HepG2 (cell line): ENCODE measurements around the gene ABO. TPM values are rescaled to one million over a fixed set of nuclear protein-coding genes. Genes with fewer than 3 reads are reported as not detected.
"Not testable (repeated sequence)": the region's sequence is repeated elsewhere in the genome, so short reads cannot be mapped to it uniquely, and the experiment has no call there.

Experiments used
- ATAC-seq: fragments of 200-7000 bp; cut with Tn5 transposase; 3 replicates; pipeline ENCODE4 v1.9.1; 2020; ENCODE audit warnings: mild to moderate bottlenecking, moderate library complexity
- BruUV-seq: library from RNA; stranded (reverse); fragments of 400-500 nt; replicated peaks from 2 replicates; lab custom pipeline; 2021; lab: Mats Ljungman, UMichigan
- CTCF ChIA-PET: fragments of 300-600 bp; formaldehyde crosslinking; extraction: SDS; loops from one replicate; lab custom pipeline; 2021; ENCODE audit warnings: low total read pairs, inconsistent platforms, low intra/inter-chr PET ratio; lab: Yijun Ruan, JAX
- POLR2A ChIA-PET: fragments of 350-600 bp; sonication (Branson Sonifier 250); formaldehyde crosslinking; loops from one replicate; lab custom pipeline; 2020; ENCODE audit warnings: antibody characterized with exemption, inconsistent platforms; lab: Yijun Ruan, JAX
- DNase-seq: peaks from one replicate; pipeline ENCODE4 v3.0.0-alpha.2; 2015; ENCODE audit warnings: low spot score
- FAIRE-seq: peaks from 3 replicates; lab custom pipeline; 2011; peaks lifted over from hg19 to GRCh38; lab: Jason Lieb, UNC
- H2AFZ ChIP-seq: one replicate; pipeline ENCODE4 v1.6.1; 2011; ENCODE audit warnings: low read length, inconsistent platforms
- H3K27ac ChIP-seq: fragments of 300-600 bp; 3 replicates; pipeline ENCODE4 v1.8.0; 2011; ENCODE audit warnings: mixed run types, mild to moderate bottlenecking, mixed read lengths, low read length, inconsistent platforms; ENCODE audit not compliant: insufficient read depth; ENCODE audit errors: extremely low read length
- H3K27me3 ChIP-seq, 2 experiments: fragments of 200-600 bp in 1 of 2; 2 replicates in 1 of 2; 3 replicates in 1 of 2; pipeline versions ENCODE4 v1.6.0 to v1.8.0; 2011; ENCODE audit warnings: low read length in 2 of 2, mild to moderate bottlenecking in 2 of 2, moderate library complexity in 2 of 2, inconsistent platforms in 1 of 2; ENCODE audit not compliant: insufficient read depth in 2 of 2, control insufficient read depth in 1 of 2
- H3K36me3 ChIP-seq, 2 experiments: fragments of 200-600 bp in 1 of 2; replicated peaks in 1 of 2; 2 replicates in 1 of 2; 3 replicates in 1 of 2; pipeline versions ENCODE4 v1.5.1 to v1.8.0; 2011; ENCODE audit warnings: low read length in 2 of 2, inconsistent platforms in 1 of 2; ENCODE audit not compliant: insufficient read depth in 2 of 2, control insufficient read depth in 1 of 2
- H3K4me1 ChIP-seq: 2 replicates; pipeline ENCODE4 v1.5.1; 2012; ENCODE audit warnings: low read length, inconsistent platforms; ENCODE audit not compliant: insufficient read depth
- H3K4me2 ChIP-seq: 2 replicates; pipeline ENCODE4 v1.6.0; 2011; ENCODE audit warnings: low read depth, low read length, inconsistent platforms
- H3K4me3 ChIP-seq, 3 experiments: fragments of 200-600 bp in 1 of 3; sonication (generic), shearing (Covaris generic) in 1 of 3; replicated peaks in 1 of 3; 2 replicates each; pipeline ENCODE4 v1.5.1; 2011 to 2016; ENCODE audit warnings: low read length in 3 of 3, inconsistent platforms in 2 of 3, low read depth in 2 of 3, mild to moderate bottlenecking in 2 of 3, control low read depth in 1 of 3, mixed read lengths in 1 of 3; ENCODE audit not compliant: insufficient read depth in 1 of 3
- H3K79me2 ChIP-seq: one replicate; pipeline ENCODE4 v1.6.1; 2011; ENCODE audit warnings: low read length, inconsistent platforms; ENCODE audit not compliant: insufficient read depth
- H3K9ac ChIP-seq: 2 replicates; pipeline ENCODE4 v1.6.0; 2011; ENCODE audit warnings: mild to moderate bottlenecking, low read depth, low read length, inconsistent platforms; ENCODE audit not compliant: insufficient read depth
- H3K9me3 ChIP-seq: 2 replicates; pipeline ENCODE4 v1.5.1; 2012; ENCODE audit warnings: mild to moderate bottlenecking, low read length
- H4K20me1 ChIP-seq: 2 replicates; pipeline ENCODE4 v1.6.0; 2011; ENCODE audit warnings: inconsistent platforms, mild to moderate bottlenecking, low read length, moderate library complexity; ENCODE audit not compliant: insufficient read depth
- ARNTL ChIP-seq: sonication (generic); formaldehyde crosslinking; IDR thresholded peaks from 2 replicates; pipeline ENCODE4 v1.4.0; 2020; ENCODE audit warnings: mild to moderate bottlenecking, missing genetic modification reagents
- FOSL2 ChIP-seq: sonication (generic); formaldehyde crosslinking; IDR thresholded peaks from 2 replicates; pipeline ENCODE4 v1.4.0; 2020; ENCODE audit warnings: missing genetic modification reagents
- JARID2 ChIP-seq: sonication (generic); formaldehyde crosslinking; IDR thresholded peaks from 2 replicates; pipeline ENCODE4 v1.8.1; 2023; ENCODE audit warnings: missing genetic modification reagents, inconsistent platforms; ENCODE audit not compliant: insufficient replicate concordance
- MEF2D ChIP-seq: sonication (generic); formaldehyde crosslinking; IDR thresholded peaks from 2 replicates; pipeline ENCODE4 v1.5.1; 2020; ENCODE audit warnings: mild to moderate bottlenecking, missing genetic modification reagents
- ZFP91 ChIP-seq: sonication (generic); formaldehyde crosslinking; IDR thresholded peaks from 2 replicates; pipeline ENCODE4 v1.9.0; 2022; ENCODE audit warnings: missing genetic modification reagents, mild to moderate bottlenecking, borderline replicate concordance
- WGBS: methylation state at CpG from one replicate; pipeline ENCODE4 v1.1.6; 2017; ENCODE audit warnings: low lambda C conversion rate; 5-methylcytosine and 5-hydroxymethylcytosine counted together
- in situ Hi-C: cut with HindIII; loops from 2 replicates; pipeline ENCODE4 v1.10.0; 2017; ENCODE audit warnings: low pct_unique_long_range_greater_than_20kb; ENCODE audit not compliant: extremely low pct_ligation_motif_present
- intact Hi-C: fragments of 100-400 bp; cut with micrococcal nuclease; formaldehyde crosslinking; loops from one replicate; pipeline ENCODE4 v1.10.0; 2022; ENCODE audit not compliant: unreplicated experiment
- polyA plus RNA-seq, 8 experiments: library from polyadenylated mRNA; depleted of rRNA in 3 of 8; stranded (reverse) in 7 of 8; unstranded in 1 of 8; fragments of >200 nt; fragmentation: Illumina TruSeq in 4 of 8; extraction: Trizol in 4 of 8; gene quantifications; 2 replicates each; pipeline versions ENCODE4 v1.2.1 to v1.2.3, GENCODE V29; 2011 to 2016; ENCODE audit warnings: low read depth in 4 of 8, missing spikeins in 1 of 8, mixed read lengths in 1 of 8; ENCODE audit not compliant: insufficient read depth in 1 of 8
- total RNA-seq, 5 experiments: library from RNA; depleted of rRNA; stranded (reverse); fragments of >200 nt; fragmentation: Illumina TruSeq; extraction: Trizol; gene quantifications; 2 replicates each; pipeline ENCODE4 v1.2.3, GENCODE V29; 2016; ENCODE audit warnings: low read depth in 1 of 5

Gene ABO
- total and polyA plus RNA-seq, 2 of the 13 experiments (the other 11 are each of a cell fraction or from before 2014, with no cell fraction given): not detected

- Histone ChIP-seq H4K20me1 (no peaks in the 10 kb centered on the region), H3K27ac (no peak overlapping the region), H3K79me2 (no peaks in the 10 kb centered on the region), H3K27me3 (peaks cover 2 to 18% of the 10 kb centered on the region in 2 experiments; a peak in 2 of 5 replicates), H3K9me3 (no peaks in the 10 kb centered on the region), H3K36me3 (no peaks in the 10 kb centered on the region), H3K4me3 (no peak overlapping the region), H3K4me2 (no peak overlapping the region)
- no peak for FAIRE-seq
- ChIA-PET CTCF (no interaction called here), POLR2A (no interaction called here)
- no TSS peak for BruUV-seq
- ATAC-seq: no peak; the same call in 2 of the 3 replicates
- no peak for TF ChIP-seq ZFP91 (CRISPR knock-in tag)
- TF ChIP-seq JARID2 (CRISPR knock-in tag): no peak
- peak; percentile 9; the same call in 1 of the 2 replicates for TF ChIP-seq FOSL2 (CRISPR knock-in tag)
- no peak for TF ChIP-seq ARNTL (CRISPR knock-in tag)
- TF ChIP-seq MEF2D (CRISPR knock-in tag): no peak
- TF ChIP-seq, all 625 proteins: peak for 1
- DNase-seq: peak; percentile 11
- intact Hi-C loops: no loop called here
- in situ Hi-C loops: no loop called here
- 8% methylated on average over 6 of the region's 7 CpGs for WGBS
- Histone ChIP-seq H2AFZ (no peak overlapping the region), H3K9ac (no peak overlapping the region), H3K4me1 (no peaks in the 10 kb centered on the region; the same call in 1 of the 2 replicates)
Measured at GRCh38 chr9:133210202-133210532, 64.8 kb downstream of the ABO start.

DNA sequence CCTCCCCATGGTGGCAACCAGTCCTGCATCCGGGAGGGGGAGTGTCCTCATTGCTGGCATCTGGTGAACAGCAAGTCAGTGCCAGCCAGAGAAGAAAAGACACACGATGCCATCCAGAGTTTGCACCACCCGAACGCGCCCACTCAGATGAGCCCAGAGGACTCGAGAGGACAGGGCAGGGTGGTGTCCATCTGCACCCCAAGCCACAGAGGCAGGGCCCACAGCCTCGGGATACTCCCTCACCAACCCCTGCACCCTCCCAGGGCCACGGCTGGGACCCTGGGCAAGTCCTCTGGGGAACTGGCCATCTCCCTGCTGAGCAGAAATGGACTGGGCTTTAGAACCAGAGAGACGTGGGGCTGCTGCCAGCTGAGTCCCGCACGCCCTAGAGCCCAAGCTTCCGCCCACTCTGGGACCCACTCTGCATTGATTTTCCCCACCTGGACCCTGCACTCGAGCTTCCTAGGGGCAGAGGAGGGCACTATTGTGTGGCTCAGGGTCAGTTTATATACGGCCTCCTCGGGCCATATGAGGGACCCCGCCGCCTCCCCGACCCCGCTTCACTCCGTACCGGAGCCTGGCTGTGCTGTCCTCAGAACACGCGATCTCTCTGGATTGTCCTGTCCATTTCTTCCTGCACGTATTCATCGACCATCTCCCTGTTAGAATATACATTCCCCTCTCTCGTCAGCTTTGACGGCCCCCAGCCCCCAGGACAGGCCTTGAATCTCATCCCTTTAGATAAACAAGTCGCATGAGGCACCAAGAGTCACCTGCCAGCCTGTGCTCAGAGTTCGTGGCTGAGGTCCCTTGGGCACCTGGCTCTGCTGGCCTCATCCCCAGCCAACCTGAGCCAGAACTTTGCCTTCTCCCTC lies 65.4 kb downstream of the ABO start:
- CTCF ChIA-PET, H3K4me2 ChIP-seq, H3K9ac ChIP-seq, H3K9me3 ChIP-seq, DNase-seq, in situ Hi-C loops, intact Hi-C loops, FAIRE-seq, H3K36me3 ChIP-seq, ATAC-seq, H3K4me3 ChIP-seq, POLR2A ChIA-PET, H3K4me1 ChIP-seq, H3K27ac ChIP-seq, BruUV-seq, H2AFZ ChIP-seq, H3K79me2 ChIP-seq, H4K20me1 ChIP-seq: not testable (repeated sequence)
- 48% methylated on average over 20 of the region's 29 CpGs for WGBS
- peaks cover 4 to 22% of the 10 kb centered on the region in 2 experiments; a peak in 2 of 5 replicates for H3K27me3 ChIP-seq

- BruUV-seq, in situ Hi-C loops, H3K4me2 ChIP-seq, POLR2A ChIA-PET, H2AFZ ChIP-seq, H3K27ac ChIP-seq, H3K4me1 ChIP-seq, H3K79me2 ChIP-seq, H3K9ac ChIP-seq, H3K4me3 ChIP-seq, intact Hi-C loops, H3K36me3 ChIP-seq, H3K9me3 ChIP-seq, DNase-seq, FAIRE-seq, H4K20me1 ChIP-seq, CTCF ChIA-PET: not testable (repeated sequence)
- no CpG with 5 or more reads among the region's 18 CpGs for WGBS
- ATAC-seq: peak; percentile 12; the same call in 2 of the 3 replicates
- H3K27me3 ChIP-seq: peaks cover 4 to 27% of the 10 kb centered on the region in 2 experiments; a peak in 3 of 5 replicates
Measured at GRCh38 chr9:133208880-133209300, 66.1 kb downstream of the ABO start, which contains the start of gene OBP2B. Gene OBP2B, minus strand, starts transcription at chr9:133209250. Its CDS starts 51 bp downstream, at chr9:133209199.
